ENCODE results near the gene NRP2.

The NRP2 gene

GRCh38 chr2:205836477-205837221 is 154.3 kb downstream of the NRP2 start:
- H3K27me3 ChIP-seq (ENCODE audit: insufficient read depth, low read length): no peaks in the 10 kb centered on the region
- no peak overlapping the region for H3K9ac ChIP-seq (ENCODE audit: low read depth, low read length)
- peaks cover 15% of the 10 kb centered on the region for H3K4me1 ChIP-seq (ENCODE audit: insufficient read depth, low read length)
- H3K4me3 ChIP-seq (ENCODE audit: low read length): no peak overlapping the region
- no peaks in the 10 kb centered on the region for H3K36me3 ChIP-seq (ENCODE audit: insufficient read depth, low read length)
- H3K9me3 ChIP-seq (ENCODE audit: insufficient read depth, low read depth, low read length): peaks cover 15% of the 10 kb centered on the region
- H3K27ac ChIP-seq (ENCODE audit: low read depth, low read length): peak overlapping the region; percentile 68; the same call in 1 of the 2 replicates
- WGBS: 81% methylated on average over 10 of the region's 13 CpGs

GRCh38 chr2:205837663-205838062 is 155.4 kb downstream of the NRP2 start:
- Histone ChIP-seq H3K27me3 (ENCODE audit: insufficient read depth, low read length) (no peaks in the 10 kb centered on the region), H3K4me3 (ENCODE audit: low read length) (no peak overlapping the region), H3K4me1 (ENCODE audit: insufficient read depth, low read length) (peaks cover 15% of the 10 kb centered on the region), H3K27ac (ENCODE audit: low read depth, low read length) (no peak overlapping the region), H3K9ac (ENCODE audit: low read depth, low read length) (no peak overlapping the region), H3K9me3 (ENCODE audit: insufficient read depth, low read depth, low read length) (peaks cover 15% of the 10 kb centered on the region), H3K36me3 (ENCODE audit: insufficient read depth, low read length) (no peaks in the 10 kb centered on the region)
- WGBS: 86% methylated on average over 1 of the region's 1 CpG

GRCh38 chr2:205845446-205845845 is 163.1 kb downstream of the NRP2 start:
- 92% methylated on average over 2 of the region's 3 CpGs for WGBS

More at GRCh38 chr2:205845446-205845845, 163.1 kb downstream of the NRP2 start:
- no peak overlapping the region for H3K9ac ChIP-seq (ENCODE audit: low read depth, low read length)
- no peaks in the 10 kb centered on the region for H3K27me3 ChIP-seq (ENCODE audit: insufficient read depth, low read length)
- H3K4me1 ChIP-seq (ENCODE audit: insufficient read depth, low read length): no peaks in the 10 kb centered on the region
- H3K9me3 ChIP-seq (ENCODE audit: insufficient read depth, low read depth, low read length): no peaks in the 10 kb centered on the region
- no peak overlapping the region for H3K27ac ChIP-seq (ENCODE audit: low read depth, low read length)
- H3K36me3 ChIP-seq (ENCODE audit: insufficient read depth, low read length): no peaks in the 10 kb centered on the region
- no peak overlapping the region for H3K4me3 ChIP-seq (ENCODE audit: low read length)

Data from HUES64 (cell line).